HG03135 (cell line): ENCODE results near the gene USP25.

Source experiments
- ATAC-seq: cut with Tn5 transposase; IDR thresholded peaks from one replicate; pipeline ENCODE4 v1.9.1; 2021; ENCODE audit warnings: mild to moderate bottlenecking, moderate library complexity; ENCODE audit not compliant: unreplicated experiment

USP25 gene

DNA sequence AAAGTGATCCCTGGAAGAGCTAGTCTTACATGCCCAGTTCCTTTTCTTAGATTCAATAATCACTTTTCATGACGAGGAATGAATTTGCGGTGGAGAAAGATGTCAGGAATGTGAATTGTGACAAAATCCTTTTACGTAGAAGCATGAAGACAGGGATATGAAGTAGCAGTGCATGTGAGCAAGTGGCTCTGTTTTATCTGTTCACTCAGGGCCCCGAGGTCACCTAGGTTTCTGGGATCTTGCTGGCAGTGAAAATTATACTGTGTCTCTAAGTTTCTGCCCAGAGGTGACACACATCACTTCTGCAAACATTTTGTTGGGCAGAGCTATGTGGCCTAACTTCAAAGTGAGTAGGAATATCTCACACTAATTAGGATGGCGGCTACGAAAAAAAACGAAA is 79.3 kb downstream of the USP25 start:
- ATAC-seq, result no peak

DNA sequence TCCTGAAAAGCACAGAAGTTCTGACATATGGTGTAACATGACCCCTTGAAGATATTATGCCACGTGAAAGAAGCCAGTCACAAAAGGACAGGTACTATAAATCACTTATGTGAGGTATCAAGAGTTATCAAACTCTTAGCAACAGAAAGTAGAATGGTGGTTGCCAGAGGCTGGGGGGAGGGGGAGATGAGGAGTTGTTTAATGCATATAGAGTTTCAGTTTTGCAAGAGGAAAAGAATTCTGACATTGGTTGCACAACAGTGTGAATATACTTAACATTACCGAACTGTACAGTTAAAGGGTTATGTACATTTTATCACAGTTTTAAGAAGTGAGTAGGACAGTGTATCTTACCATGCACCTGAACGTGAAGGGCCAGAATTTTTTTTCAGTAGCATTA is 80.0 kb downstream of the USP25 start:
- no peak for ATAC-seq

DNA sequence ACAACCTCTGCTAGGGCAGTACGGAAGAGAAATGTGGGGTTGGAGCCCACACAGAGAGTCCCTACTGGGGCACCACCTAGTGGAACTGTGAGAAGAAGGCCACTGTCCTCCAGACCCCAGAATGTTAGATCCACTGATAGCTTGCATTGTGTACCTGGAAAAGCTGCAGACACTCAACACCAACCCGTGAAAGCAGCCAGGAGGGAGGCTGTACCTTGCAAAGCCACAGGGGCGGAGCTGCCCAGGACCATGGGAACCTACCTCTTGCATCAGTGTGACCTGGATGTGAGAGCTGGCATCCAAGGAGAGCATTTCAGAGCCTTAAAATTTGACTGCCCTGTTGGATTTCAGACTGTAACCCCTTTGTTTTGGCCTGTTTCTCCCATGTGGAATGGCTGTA is 85.5 kb downstream of the USP25 start:
- ATAC-seq, result no peak

DNA sequence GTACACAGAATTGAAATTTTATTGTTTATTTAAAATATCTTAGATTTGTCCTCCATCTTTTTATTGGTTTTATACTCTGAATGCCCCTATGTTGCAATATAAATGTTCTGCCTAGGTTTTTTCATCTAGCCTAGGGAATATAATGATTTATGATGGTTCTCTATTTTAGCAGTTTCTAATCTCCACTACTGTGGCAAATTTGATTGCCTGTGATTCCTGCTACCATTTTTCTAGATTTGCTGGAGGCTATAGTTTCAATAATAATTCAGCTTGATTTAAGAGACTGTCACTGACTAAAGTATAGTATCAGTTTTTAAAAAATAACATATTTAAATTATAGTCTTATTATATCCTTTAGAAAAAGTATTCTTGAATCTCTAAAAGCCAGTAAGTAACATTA is 90.5 kb downstream of the USP25 start:
- ATAC-seq, result no peak

DNA sequence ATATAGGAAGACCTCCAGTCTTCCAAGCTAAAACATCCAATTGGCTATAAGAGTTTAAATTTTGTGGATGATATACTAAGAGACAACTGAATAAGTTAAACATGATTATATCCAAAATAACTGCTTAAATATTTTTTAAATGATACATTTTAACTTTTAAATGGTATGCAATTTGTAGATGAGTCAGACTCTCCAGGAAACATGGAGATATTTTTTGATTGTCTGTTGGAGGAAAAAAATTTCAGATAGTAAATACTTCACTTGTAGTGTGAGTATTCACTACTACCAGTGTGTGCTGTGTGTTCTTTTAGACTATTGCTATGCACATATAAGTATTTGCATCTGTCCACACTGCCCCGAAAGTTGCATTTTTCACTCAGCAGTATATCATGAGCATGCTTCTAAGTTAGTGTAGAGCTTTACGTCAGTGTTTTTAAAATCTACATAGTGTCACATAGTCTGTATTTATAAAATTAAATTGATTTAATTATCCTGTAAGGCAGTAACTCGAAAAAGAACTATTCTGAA is 91.1 kb downstream of the USP25 start:
- ATAC-seq, result no peak

DNA sequence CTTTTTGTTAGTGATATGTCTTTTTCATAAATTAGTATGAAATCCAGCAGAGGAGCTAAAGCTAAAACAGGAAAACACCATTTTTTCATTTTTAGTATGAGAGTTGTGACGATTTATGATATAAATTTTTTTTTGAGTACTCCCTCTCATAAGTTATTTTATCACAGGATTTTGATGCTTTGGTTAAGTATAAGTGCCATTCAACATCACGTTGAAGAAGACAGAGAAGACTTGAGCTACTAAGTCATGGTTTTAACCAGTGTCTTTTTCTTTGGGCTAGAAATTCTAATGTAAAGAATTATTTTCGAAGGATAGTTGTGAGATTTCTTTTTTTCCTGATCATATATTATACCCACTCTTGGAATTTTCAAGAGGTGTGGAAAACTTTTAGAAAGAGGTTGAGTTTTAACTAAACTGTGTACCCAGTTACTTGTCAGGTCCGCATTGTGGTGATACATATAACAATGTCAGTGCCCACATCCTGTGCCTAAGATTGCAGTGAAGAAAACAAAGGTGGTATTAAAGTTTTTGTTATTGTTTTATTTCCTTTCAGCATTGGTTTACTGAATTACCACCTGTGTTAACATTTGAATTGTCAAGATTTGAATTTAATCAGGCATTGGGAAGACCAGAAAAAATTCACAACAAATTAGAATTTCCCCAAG is 93.8 kb downstream of the USP25 start:
- ATAC-seq, result no peak

DNA sequence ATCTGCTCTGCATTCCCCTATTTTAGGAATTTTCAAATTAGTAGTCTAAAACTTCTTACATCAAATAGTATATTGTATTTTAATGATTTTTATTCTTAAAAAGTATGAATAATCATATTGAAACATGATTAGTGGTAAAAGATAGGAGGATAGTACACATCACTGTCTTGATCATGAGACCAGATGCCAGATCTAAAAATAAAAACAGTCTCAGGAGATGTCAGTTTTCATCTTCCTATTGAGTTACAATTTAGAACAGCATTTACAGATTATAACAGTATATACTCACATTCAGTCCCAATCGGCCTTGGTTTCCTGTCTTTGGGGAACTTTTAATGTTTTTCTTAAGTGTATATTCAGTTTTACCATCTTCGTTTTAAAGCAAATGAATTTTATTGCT is 95.9 kb downstream of the USP25 start:
- no peak for ATAC-seq

DNA sequence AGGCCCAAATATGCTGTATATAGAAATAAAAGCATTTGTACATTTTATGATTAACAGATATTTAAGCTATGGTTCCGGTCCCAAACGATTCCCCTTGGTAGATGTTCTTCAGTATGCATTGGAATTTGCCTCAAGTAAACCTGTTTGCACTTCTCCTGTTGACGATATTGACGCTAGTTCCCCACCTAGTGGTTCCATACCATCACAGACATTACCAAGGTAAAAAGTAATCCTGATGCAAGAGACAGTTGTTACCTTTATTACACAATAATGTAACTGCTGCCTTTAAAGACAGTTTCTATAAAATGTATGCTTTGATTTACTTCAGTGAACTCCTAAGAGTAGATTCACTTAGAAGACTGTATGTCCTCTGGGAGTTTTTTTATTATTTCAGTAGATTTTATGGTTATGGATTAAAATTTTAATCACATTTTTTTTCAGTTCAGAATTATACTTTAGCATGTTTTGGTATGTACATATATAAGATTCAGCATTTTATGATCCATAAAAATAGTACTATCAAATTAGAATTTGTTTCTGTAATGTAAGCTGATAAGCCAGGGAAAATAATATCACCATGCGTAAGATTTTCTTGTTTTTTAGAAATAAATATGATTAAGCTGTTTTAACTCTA is 96.5 kb downstream of the USP25 start:
- ATAC-seq, result peak; percentile 47

DNA sequence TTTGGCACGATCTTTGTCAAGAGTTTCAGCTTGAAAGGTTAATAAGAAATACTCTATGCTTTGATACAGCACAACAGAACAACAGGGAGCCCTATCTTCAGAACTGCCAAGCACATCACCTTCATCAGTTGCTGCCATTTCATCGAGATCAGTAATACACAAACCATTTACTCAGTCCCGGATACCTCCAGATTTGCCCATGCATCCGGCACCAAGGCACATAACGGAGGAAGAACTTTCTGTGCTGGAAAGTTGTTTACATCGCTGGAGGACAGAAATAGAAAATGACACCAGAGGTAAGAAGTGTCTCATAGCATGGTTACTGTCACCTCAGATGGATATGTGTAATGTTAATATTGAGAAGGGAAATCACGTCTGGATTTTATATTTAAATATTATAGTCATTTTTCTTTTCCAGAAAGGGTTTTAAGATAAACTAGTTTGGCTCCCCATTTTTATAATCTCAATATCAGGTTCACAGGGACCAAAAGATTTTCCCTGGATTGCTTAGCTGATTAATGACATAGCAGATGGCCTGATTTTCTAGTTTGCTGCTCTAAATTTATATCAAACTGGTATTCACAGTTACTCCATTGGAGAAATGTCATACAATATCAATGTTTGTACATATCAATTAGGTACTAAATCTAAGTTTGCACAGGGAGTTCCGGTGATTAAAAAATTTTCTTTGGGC is 97.3 kb downstream of the USP25 start:
- ATAC-seq, result no peak

DNA sequence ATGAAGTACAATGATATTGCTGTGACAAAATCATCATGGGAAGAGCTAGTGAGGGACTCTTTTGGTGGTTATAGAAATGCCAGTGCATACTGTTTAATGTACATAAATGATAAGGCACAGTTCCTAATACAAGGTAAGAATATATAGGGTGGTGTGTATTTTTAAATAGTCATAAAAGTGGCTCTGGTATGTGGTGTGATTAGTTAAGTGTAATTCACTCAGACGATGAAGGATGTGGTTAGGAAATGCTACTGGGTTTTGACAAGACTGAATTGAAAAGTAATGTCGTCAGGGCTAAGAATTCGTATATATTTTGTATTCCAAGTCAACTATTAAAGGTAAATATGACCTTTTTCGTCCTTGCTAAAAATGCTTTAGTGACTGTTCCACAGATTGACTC is 101.7 kb downstream of the USP25 start:
- ATAC-seq, result no peak

DNA sequence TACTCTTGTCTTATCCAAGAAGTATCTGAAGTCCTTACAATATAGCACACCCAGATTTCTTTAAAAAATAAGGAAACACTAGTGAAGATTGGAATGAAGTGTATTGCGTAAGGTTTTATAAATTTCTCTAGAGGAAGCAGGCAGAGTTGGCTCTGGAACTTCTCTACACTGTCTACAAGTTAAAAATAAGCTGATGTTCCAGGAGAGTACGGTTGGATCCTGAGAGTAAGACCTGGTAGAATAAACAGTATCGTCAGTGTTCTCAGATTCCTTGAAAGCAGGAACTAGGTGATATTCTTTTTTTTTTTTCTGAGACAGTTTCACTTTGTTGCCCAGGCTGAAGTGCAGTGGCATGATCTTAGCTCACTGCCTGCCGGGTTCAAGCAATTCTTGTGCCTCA is 107.9 kb downstream of the USP25 start:
- ATAC-seq, result no peak

DNA sequence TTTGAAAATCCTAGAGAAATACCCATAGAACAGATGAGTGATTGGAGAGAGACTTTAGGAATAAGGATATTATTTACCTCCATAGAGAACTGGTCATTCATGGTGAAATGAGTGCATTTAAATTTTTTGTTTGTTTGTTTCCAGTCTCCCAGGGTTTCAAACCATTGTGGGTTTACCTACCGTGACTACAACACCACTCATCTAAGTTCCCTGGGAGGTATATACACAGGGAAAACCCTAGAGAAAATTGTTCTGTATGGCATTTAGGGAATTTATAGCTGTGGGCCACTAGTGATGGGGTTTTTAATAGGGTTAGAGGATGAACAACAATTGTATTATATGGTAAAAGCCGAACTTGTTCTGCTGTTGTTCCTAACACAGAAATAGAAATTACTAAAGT is 109.2 kb downstream of the USP25 start:
- ATAC-seq, result no peak

DNA sequence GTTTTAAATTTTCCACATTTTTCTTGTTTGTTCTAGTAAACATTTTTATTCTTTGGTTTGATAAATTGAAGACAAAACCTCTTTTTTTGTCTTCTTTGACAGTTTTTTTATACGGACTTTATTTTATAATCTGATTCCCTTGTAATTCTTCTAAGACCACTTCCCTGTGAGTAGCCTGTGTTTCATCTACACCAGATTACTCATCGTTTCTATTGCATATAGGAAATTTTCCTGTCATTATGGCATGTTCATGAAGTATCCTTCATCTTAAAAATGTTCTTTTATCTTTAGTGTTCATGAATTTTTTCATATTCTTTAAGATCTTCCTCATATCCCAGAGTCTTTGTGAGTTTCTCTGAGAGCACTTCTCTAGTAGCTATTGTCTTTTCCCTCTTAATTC is 109.8 kb downstream of the USP25 start:
- ATAC-seq, result no peak

DNA sequence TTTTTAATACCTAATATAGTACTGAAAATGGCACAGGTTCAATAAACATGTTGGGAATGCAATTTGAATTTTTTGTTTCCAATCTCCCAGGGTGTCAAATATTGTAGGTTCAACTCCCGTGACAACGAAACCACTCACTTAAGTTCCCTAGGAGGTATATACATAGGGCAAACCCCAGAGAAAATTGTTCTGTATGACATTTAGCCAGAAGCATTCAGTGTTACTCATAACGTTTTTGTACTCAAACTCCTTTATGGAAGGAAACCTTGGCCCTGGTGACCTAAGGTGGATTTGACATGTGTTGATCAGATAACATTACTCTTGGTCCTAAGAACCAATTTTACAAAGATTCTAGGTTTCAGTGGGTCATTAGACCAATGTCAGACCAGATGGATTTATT is 110.6 kb downstream of the USP25 start:
- ATAC-seq, result no peak

DNA sequence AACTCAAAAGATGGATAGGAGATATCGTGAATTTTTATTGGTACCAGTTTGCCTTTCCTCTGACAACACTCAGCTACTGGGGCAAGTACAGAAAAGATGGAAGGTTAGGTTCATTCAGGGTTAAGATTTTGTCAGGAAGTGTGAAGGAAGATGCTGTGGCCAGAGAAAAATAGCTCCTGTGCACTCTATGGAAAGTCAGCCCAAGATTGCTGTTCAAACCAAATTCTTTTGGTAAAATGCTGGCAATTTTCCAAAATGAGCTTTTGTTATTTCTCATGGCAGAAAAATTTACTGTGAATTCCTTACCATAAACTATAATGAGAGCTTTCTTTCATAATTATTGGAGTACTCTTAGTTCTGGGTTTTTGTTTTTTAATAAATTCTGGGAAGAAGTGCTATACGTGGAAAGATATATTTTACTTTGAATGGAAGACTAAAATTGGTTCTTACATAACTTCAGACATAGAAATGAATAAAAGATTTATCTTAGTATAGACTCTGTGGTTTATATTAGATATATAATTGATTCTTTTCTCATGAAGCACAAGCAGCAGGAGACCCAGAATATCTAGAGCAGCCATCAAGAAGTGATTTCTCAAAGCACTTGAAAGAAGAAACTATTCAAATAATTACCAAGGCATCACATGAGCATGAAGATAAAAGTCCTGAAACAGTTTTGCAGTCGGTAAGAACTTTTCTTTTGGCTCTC is 112.2 kb downstream of the USP25 start:
- ATAC-seq, result no peak

DNA sequence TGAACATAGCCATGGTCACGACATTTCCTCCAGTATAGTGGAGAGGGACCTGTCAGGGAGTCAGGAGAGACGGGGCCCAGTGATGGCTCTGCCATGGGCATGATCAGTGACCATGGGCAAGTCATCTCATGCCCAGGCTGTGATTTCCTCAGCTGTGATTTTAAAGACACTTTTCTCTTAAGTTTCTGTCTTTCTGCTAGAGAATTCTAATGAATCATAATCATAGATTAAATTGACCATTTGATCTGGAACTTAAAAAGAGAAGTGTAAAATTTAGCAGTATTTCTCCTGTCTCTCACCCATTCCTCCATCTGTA is 112.7 kb downstream of the USP25 start:
- no peak for ATAC-seq

DNA sequence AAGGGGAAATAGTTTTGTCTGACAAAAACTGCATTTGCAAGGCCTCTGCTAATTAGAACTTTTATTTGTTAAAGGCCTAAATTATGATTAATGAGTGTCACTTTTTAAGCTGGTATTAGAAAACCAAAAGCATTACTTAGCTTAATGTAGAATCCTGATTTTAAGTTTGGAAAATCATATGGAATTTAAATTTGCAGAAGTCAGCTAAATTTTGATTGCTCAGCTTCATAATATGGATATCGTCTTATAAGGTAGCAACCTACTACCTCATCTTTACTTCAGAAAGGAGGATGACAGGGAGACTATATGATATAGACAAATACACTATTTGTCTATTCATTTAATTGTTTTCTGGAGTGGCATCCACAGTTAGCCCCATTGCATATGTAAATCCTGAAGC is 114.0 kb downstream of the USP25 start:
- no peak for ATAC-seq

DNA sequence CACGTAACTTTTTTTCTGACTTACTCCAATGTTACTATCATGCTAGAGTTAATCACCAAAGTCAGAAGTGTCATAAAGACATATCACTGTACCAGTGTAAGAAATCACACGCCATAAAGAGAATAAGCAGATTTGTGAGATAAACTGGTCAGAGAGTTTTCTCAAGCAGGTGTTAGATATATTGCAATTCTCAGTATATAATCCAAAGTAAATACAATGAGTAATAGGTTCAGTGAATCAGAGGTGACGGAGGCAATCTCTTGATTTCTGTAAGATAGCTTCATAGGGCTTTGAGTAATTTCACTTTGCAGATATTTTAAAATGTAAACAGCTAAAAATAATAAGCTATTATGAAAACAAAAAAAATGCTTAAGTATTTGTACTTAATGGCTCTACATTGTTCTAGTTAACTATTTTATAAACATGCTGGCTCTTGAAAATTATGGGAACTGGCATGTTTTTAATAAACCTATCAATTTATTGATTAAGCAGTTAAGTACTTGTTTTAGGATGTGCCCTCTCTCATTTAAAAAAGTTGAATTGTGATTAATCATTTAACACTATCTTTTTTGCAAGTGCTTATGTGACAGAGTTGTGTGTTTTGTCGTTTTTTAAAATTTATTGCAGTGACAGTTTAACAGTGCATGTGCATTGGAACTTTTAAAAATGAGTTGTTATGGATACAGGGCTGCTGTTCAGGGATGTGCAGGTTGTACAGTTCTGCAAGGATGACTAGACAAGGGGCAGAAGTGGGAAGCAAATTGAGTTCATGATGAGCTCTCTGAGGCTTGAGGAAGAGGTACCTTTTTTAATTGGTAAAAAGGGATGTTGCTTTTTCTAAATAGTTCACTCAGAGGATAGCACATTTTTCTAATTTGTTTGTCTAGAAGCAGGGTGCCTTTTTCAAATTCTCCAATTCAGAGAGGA is 119.1 kb downstream of the USP25 start:
- ATAC-seq, result no peak

DNA sequence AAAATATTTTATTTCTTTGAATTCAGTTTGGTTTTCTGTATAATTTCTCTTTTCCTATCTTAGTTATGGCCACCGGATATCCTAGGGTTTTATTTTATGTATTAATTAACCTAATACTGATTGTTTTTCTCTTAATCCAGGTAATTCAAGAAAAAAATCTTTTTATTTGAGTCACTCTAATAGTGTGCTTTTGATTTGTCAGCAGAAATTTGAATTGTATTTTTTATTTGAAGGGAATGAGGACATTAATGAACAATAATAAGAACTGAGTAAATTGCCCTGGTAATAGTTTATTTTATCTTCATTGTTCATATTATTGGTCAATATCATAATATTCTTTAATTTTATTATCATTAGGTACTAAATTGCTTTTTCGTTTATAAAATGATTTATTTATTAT is 120.1 kb downstream of the USP25 start:
- no peak for ATAC-seq

DNA sequence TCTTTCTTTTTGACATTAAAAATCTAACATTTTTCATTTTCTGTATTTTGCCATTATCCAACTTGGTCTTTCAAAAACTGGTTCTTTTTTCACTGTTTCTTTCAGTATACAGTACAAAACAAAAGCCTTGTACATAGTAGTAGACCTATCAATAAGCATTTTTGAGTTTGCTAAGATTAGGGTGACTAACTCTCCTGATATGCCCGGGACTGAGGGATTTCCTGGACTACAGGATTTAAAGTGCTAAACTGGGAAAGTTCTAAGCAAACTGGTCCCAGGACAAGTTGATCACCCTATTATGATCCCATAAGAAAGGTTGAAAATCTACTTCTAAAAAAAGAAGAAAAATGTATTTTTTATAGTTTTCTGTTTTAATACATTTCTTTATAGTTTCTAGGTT is 120.9 kb downstream of the USP25 start:
- ATAC-seq, result no peak

DNA sequence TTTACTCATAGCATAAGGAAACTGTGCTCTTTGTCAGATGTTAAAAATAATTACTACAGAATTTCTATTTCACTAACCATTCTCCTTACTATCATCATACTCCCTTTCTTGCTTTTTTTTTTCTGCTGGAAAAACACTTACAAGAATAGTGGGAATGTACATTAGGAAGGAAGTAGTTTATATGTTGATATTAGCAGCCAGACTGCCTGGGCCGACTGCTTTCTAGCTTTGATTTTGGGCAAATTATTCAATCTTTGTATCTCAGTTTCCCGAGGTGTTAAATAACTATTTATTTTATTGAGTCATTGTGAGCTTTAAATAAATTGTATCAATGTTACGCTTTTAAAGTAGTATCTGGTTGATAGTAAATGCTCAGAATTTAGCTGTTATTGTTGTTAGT is 122.4 kb downstream of the USP25 start:
- ATAC-seq, result no peak
